Tibial nerve (tissue), 4 donors: Measurements from ENCODE around the gene LRP1.

Experiments
- CTCF ChIP-seq, 5 experiments: fragments of 200-600 bp in 3 of 5; fragments of 450-650 bp in 2 of 5; sonication (generic) in 3 of 5; IDR thresholded peaks; one replicate each; pipeline ENCODE4 v1.5.1; 2016 to 2019; ENCODE audit warnings: antibody characterized with exemption in 5 of 5, mild to moderate bottlenecking in 3 of 5, moderate library complexity in 2 of 5
- EP300 ChIP-seq, 2 donors: sonication (generic); formaldehyde crosslinking; IDR thresholded peaks; one replicate each; pipeline ENCODE4 v1.6.1; 2017; ENCODE audit warnings: antibody characterized with exemption in 2 of 2, mild to moderate bottlenecking in 1 of 2
- POLR2A ChIP-seq, 2 donors: fragments of 450-650 bp; IDR thresholded peaks; one replicate each; pipeline ENCODE4 v1.6.1; 2017; ENCODE audit warnings: antibody characterized with exemption in 2 of 2, mild to moderate bottlenecking in 2 of 2, moderate library complexity in 2 of 2

- TF ChIP-seq POLR2A (IDR thresholded peaks at IDR 0.05) (peak; percentile 88 to 92), CTCF (IDR thresholded peaks at IDR 0.05) (peak in 1 of 5 experiments; percentile 41), EP300 (IDR thresholded peaks at IDR 0.05) (peak; percentile 1 to 95)
Observed at GRCh38 chr12:57127726-57128518, at the start of gene LRP1.
